Ovary (tissue), 9 donors: ENCODE results near the gene INSYN2A. TPM values are rescaled to one million over a fixed set of nuclear protein-coding genes. Genes with fewer than 3 reads are reported as not detected.

Source experiments
- DNase-seq, 5 donors: peaks; one replicate each; pipeline ENCODE4 v3.0.0-alpha.2; 2019 to 2020
- H3K27ac ChIP-seq, 2 donors: fragments of 200-600 bp; one replicate each; pipeline versions ENCODE4 v1.5.1 to v1.8.0; 2019 to 2022
- H3K27me3 ChIP-seq: fragments of 200-600 bp; one replicate; pipeline ENCODE4 v1.8.0; 2022
- H3K36me3 ChIP-seq: fragments of 200-600 bp; sonication (generic); one replicate; pipeline ENCODE4 v1.5.1; 2019
- H3K4me1 ChIP-seq: one replicate; pipeline ENCODE4 v1.8.1; 2013; ENCODE audit warnings: mild to moderate bottlenecking, moderate library complexity; ENCODE audit not compliant: insufficient read depth
- H3K4me3 ChIP-seq: fragments of 200-600 bp; sonication (generic); one replicate; pipeline ENCODE4 v1.5.1; 2017
- H3K9me3 ChIP-seq, 2 donors: fragments of 200-600 bp in 1 of 2; sonication (generic) in 1 of 2; one replicate each; pipeline versions ENCODE4 v1.5.1 to v1.8.1; 2013 to 2019; ENCODE audit warnings: mild to moderate bottlenecking in 1 of 2, moderate library complexity in 1 of 2
- EP300 ChIP-seq: sonication (generic); formaldehyde crosslinking; IDR thresholded peaks from one replicate; pipeline ENCODE4 v1.6.1; 2017; ENCODE audit warnings: antibody characterized with exemption
- POLR2A ChIP-seq: fragments of 450-650 bp; IDR thresholded peaks from one replicate; pipeline ENCODE4 v1.6.1; 2017; ENCODE audit warnings: antibody characterized with exemption, mild to moderate bottlenecking, moderate library complexity
- WGBS, 3 donors: extraction: QIAGEN DNeasy Blood & Tissue Kit in 1 of 3; methylation state at CpG; one replicate each; pipeline versions ENCODE4 v1.1.5 to v1.1.7; 2013 to 2017; 5-methylcytosine and 5-hydroxymethylcytosine counted together
- intact Hi-C, 4 donors: fragments of 100-400 bp; cut with DNase I; formaldehyde crosslinking; loops; one replicate each; pipeline versions ENCODE4 v1.11.0 to v1.15.1; 2022 to 2023
- polyA plus RNA-seq, 2 donors: library from polyadenylated mRNA; stranded (reverse); fragments of 200-250 nt in 1 of 2; fragments of 350-450 nt in 1 of 2; fragmentation: Illumina TruSeq in 1 of 2; extraction: RNeasy Lipid Tissue Mini Kit (QIAGEN cat#74804) in 1 of 2; gene quantifications; one replicate each; pipeline ENCODE4 v1.2.3, GENCODE V29; 2013 to 2014
- total RNA-seq, 7 donors: library from RNA; depleted of rRNA in 2 of 7; stranded (reverse); fragments of >200 nt in 2 of 7; fragmentation: NEBNext Ultra II Directional in 3 of 7; extraction: Animal tissue kit (Norgen Biotek cat#: 25700) in 3 of 7; gene quantifications; one replicate each; pipeline versions ENCODE4 v1.1.0 to v1.2.4, GENCODE V29; 2016 to 2023
- TF ChIP-seq, protein P1 (sequence below), 3 donors: fragments of 450-650 bp in 2 of 3; fragments of 200-600 bp in 1 of 3; IDR thresholded peaks; one replicate each; pipeline versions ENCODE4 v1.5.1 to v1.8.0; 2016 to 2022; ENCODE audit warnings: antibody characterized with exemption in 3 of 3, mild to moderate bottlenecking in 1 of 3
- donor health status: DM: no; HTN: no; CAD: no; lungs with moderate emphysema.
- donor health status: DM: no; HTN: no; CAD: no.
- donor health status: Bipolar disorder and iron deficiency.
- donor health status: DM: yes; HTN: yes; CAD: no.
- donor health status: DM: no; HTN: no; CAD: no.
- donor health status: DM: yes; HTN: yes; CAD: no.

The INSYN2A gene
- total and polyA plus RNA-seq, 9 donors: 0.12 to 1.7 (median 0.27) TPM

DNA sequence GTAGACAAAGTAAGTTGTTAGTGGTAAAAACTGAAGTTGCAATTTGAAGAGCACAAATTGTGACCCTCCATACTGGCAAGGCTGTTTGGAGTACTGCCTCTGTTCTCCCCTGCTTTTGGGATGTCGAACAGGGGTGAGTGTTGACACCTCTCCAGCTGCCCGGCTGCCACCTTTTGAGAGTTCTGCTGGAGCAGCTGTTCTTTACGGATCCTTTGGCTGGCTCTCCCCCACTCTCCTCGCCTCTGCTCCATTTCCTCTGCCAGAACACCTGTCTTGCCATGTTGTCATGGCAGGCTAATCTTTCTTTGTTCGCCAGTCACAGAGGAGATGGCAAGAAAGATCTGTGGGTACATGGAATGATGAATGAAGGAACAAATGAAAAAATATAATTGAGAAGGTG lies 34.9 kb downstream of the INSYN2A start:
- 81 to 92% (median 88%) methylated on average over 5 of the region's 5 CpGs for WGBS, 3 donors
- H3K4me3 ChIP-seq: no peak overlapping the region
- H3K36me3 ChIP-seq: no peaks in the 10 kb centered on the region
- no peak for DNase-seq
- H3K9me3 ChIP-seq: no peaks in the 10 kb centered on the region
- no peak overlapping the region for H3K27ac ChIP-seq
- H3K27me3 ChIP-seq: no peaks in the 10 kb centered on the region
- intact Hi-C loops: no loop called here
- H3K4me1 ChIP-seq: peaks cover 8% of the 10 kb centered on the region
- TF ChIP-seq EP300 (no peak), POLR2A (no peak)

DNA sequence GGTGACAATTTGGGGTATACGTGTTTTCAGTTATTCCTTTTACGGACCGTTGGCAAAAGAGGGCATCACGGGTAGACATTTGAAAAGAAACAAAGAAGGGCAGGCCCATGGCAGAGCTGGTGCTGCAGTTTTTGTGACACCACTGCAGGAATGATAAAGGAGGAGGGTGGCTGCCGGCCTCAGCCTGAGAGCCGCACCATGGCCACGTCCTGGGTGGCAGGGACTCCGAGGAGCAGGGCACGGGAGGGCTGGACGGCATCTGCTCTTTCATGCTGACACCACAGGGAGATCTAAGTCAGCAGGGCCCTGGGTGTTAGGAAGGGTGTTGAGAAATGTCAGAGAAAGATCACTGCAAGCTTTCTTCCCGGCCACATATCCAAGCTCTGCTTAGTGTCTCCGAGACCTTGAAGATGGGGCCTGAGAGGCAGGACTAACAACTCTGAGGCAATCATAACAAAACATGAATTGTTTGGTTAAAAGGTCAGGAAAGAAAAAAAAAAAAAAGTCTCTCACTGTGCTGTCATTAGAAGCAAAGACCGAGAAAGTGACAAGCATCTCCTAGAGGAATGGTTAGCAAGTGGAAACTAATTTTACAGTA lies 36.6 kb downstream of the INSYN2A start:
- Histone ChIP-seq H3K27ac (no peak overlapping the region), H3K9me3 (no peaks in the 10 kb centered on the region), H3K4me1 (peaks cover 8% of the 10 kb centered on the region), H3K36me3 (no peaks in the 10 kb centered on the region), H3K4me3 (no peak overlapping the region), H3K27me3 (no peaks in the 10 kb centered on the region)
- intact Hi-C loops: no loop called here
- DNase-seq: no peak
- TF ChIP-seq POLR2A (no peak), EP300 (no peak)
- TF ChIP-seq, protein P1, sequence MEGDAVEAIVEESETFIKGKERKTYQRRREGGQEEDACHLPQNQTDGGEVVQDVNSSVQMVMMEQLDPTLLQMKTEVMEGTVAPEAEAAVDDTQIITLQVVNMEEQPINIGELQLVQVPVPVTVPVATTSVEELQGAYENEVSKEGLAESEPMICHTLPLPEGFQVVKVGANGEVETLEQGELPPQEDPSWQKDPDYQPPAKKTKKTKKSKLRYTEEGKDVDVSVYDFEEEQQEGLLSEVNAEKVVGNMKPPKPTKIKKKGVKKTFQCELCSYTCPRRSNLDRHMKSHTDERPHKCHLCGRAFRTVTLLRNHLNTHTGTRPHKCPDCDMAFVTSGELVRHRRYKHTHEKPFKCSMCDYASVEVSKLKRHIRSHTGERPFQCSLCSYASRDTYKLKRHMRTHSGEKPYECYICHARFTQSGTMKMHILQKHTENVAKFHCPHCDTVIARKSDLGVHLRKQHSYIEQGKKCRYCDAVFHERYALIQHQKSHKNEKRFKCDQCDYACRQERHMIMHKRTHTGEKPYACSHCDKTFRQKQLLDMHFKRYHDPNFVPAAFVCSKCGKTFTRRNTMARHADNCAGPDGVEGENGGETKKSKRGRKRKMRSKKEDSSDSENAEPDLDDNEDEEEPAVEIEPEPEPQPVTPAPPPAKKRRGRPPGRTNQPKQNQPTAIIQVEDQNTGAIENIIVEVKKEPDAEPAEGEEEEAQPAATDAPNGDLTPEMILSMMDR (IDR thresholded peaks at IDR 0.05): no peak
- WGBS, 3 donors: 71 to 81% (median 74%) methylated on average over 13 of the region's 13 CpGs

DNA sequence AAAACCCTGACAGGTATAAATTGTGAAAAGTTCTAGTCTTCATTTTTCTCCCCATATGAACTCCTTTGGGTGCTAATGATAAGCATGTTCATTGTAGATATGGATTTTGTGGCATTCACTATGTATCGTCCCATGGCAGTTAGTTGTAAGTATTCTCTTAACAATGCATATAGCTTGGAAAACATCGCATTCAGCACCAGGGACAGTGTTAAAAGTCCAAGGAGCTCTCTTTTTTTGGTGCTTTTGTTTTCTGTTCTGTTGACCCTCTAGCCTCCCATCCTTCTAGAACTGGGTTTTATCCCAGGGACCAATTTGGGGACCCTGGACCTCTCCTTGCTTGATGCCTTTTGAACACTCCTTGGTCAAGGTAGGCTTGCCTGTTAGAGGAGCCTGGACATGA lies 37.7 kb downstream of the INSYN2A start:
- DNase-seq: no peak
- 92 to 95% (median 95%) methylated on average over 2 of the region's 2 CpGs for WGBS, 3 donors
- Histone ChIP-seq H3K9me3 (no peaks in the 10 kb centered on the region), H3K27me3 (no peaks in the 10 kb centered on the region), H3K36me3 (no peaks in the 10 kb centered on the region), H3K27ac (no peak overlapping the region), H3K4me3 (no peak overlapping the region), H3K4me1 (peaks cover 8% of the 10 kb centered on the region)
- intact Hi-C loops: no loop called here
- TF ChIP-seq EP300 (no peak), POLR2A (no peak)
- TF ChIP-seq, protein P1 (IDR thresholded peaks at IDR 0.05): no peak

DNA sequence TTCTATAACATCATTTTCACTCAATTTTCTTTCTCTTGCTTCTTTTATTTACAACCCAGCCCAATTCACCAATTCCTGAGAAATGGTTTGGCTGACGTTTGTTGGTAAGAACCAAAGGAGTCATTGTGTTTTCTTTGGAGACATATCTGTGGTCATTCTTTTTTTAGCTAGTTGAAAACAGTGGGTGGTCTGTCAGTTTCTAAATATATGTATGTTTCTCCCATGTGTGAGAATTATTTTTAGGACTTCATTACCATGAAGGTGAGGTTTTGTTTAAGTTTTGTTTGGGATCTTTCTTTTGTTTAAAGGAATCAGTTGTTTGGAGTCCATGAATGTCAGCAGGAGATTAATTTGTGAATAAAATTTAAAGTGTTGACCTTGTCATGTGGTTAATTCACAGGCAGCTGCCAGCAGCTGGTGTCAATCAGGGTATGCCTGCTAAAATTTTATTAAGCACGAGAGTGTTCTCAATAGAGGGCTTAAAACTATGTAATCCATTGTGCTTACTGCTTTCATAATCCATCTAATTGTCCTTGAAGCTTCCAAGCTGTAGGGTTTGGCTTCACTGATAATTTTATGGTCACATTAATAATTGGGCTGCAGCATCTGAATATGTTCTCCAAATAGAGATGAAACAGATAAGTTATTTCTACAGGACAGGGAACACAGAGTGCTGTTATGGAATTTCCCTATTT lies 38.7 kb downstream of the INSYN2A start:
- intact Hi-C loops: no loop called here
- no peaks in the 10 kb centered on the region for H3K9me3 ChIP-seq
- TF ChIP-seq EP300: no peak
- TF ChIP-seq POLR2A: no peak
- TF ChIP-seq, protein P1 (IDR thresholded peaks at IDR 0.05): no peak
- H3K4me1 ChIP-seq: peaks cover 8% of the 10 kb centered on the region
- no peaks in the 10 kb centered on the region for H3K36me3 ChIP-seq
- WGBS, 3 donors: 4 to 10% (median 5%) methylated on average over 2 of the region's 2 CpGs
- no peaks in the 10 kb centered on the region for H3K27me3 ChIP-seq
- no peak for DNase-seq
- H3K27ac ChIP-seq: no peak overlapping the region
- no peak overlapping the region for H3K4me3 ChIP-seq

DNA sequence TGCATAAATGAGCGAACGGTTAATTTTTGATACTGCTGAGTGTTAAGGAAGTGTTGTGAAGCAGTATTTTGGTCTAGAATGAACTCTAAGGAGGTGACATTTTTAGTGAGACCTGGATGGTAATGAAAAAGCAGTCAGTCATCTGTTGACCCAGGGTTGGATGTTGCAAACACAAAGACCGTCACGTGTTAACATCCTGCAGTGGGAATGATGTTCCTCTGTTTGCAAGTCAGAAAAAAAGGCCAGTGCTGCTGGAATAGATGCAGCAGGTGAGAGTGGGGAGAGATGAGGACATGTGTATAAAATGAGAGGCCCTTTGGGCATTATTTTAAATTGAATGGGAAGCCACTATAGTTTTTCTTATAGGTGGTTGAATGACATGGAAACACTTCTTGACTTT lies 39.3 kb downstream of the INSYN2A start:
- no peak overlapping the region for H3K27ac ChIP-seq
- 90 to 97% (median 91%) methylated on average over 4 of the region's 4 CpGs for WGBS, 3 donors
- intact Hi-C loops: no loop called here

More for the DNA sequence above, 39.3 kb downstream of the INSYN2A start:
- TF ChIP-seq EP300: no peak
- TF ChIP-seq, protein P1 (IDR thresholded peaks at IDR 0.05): no peak
- TF ChIP-seq POLR2A: no peak
- H3K4me1 ChIP-seq: peaks cover 8% of the 10 kb centered on the region
- no peaks in the 10 kb centered on the region for H3K9me3 ChIP-seq
- H3K4me3 ChIP-seq: no peak overlapping the region
- H3K27me3 ChIP-seq: no peaks in the 10 kb centered on the region
- no peaks in the 10 kb centered on the region for H3K36me3 ChIP-seq
- DNase-seq: no peak
